K562 (cell line): Measurements from ENCODE around the gene DHPS. TPM values are rescaled to one million over a fixed set of nuclear protein-coding genes. Genes with fewer than 3 reads are reported as not detected.

ENCODE experiments used
- ADNP ChIP-seq: fragments of 200-800 bp; sonication (Bioruptor generic); IDR thresholded peaks from 2 replicates; pipeline ENCODE4 v1.6.1; 2016; ENCODE audit warnings: missing genetic modification characterization, missing compliant biosample characterization
- ARID4B ChIP-seq: sonication (generic); formaldehyde crosslinking; IDR thresholded peaks from 2 replicates; pipeline ENCODE4 v1.8.0; 2022; ENCODE audit warnings: mild to moderate bottlenecking, missing genetic modification reagents
- MTF1 ChIP-seq: fragments of 250-450 bp; sonication (Bioruptor Pico); IDR thresholded peaks from 2 replicates; pipeline ENCODE4 v1.9.0; 2021; ENCODE audit warnings: moderate library complexity, mild to moderate bottlenecking, inconsistent platforms, borderline replicate concordance
- NFE2L1 ChIP-seq: fragments of 450-650 bp; IDR thresholded peaks from 2 replicates; pipeline ENCODE4 v1.6.1; 2016; ENCODE audit warnings: missing genetic modification characterization, low read depth, mild to moderate bottlenecking, missing compliant biosample characterization, moderate library complexity, borderline replicate concordance
- NKRF ChIP-seq: fragments of 450-650 bp; IDR thresholded peaks from 2 replicates; pipeline ENCODE4 v1.6.1; 2016; ENCODE audit warnings: borderline replicate concordance
- RBBP5 ChIP-seq: fragments of 200-600 bp; sonication (generic); IDR thresholded peaks from 2 replicates; pipeline ENCODE4 v1.6.1; 2012; ENCODE audit warnings: borderline replicate concordance, mild to moderate bottlenecking, low read length, control low read depth, inconsistent platforms; ENCODE audit not compliant: insufficient read depth, poor library complexity, severe bottlenecking
- SAP30 ChIP-seq: fragments of 200-600 bp; sonication (generic); IDR thresholded peaks from 2 replicates; pipeline ENCODE4 v1.6.1; 2012; ENCODE audit warnings: borderline replicate concordance, low read depth, mild to moderate bottlenecking, moderate library complexity, low read length, control low read depth, inconsistent platforms; ENCODE audit not compliant: insufficient read depth, poor library complexity, severe bottlenecking
- SRSF3 ChIP-seq: fragments of 200-400 bp; formaldehyde crosslinking; IDR thresholded peaks from 2 replicates; pipeline ENCODE4 v1.6.1; 2016; ENCODE audit warnings: mild to moderate bottlenecking, low read length, moderate library complexity; ENCODE audit not compliant: insufficient read depth
- TSHZ1 ChIP-seq: fragments of 250-450 bp; sonication (Bioruptor Pico); IDR thresholded peaks from 2 replicates; pipeline ENCODE4 v1.4.0; 2020; ENCODE audit warnings: mild to moderate bottlenecking, moderate library complexity
- ZBTB7A ChIP-seq: IDR thresholded peaks from 2 replicates; pipeline ENCODE4 v1.6.1; 2011; ENCODE audit warnings: low read depth, mild to moderate bottlenecking, low read length, moderate library complexity, borderline replicate concordance; ENCODE audit not compliant: control insufficient read depth
- ZFP36 ChIP-seq: fragments of 150-350 bp; IDR thresholded peaks from 2 replicates; pipeline ENCODE4 v1.6.1; 2018; ENCODE audit warnings: low read length, low read depth; ENCODE audit not compliant: partially characterized antibody
- ZNF398 ChIP-seq: fragments of 250-450 bp; sonication (Bioruptor Pico); IDR thresholded peaks from 2 replicates; pipeline ENCODE4 v1.8.0; 2021; ENCODE audit warnings: moderate library complexity, mild to moderate bottlenecking, inconsistent platforms
- ZNF778 ChIP-seq: fragments of 450-650 bp; formaldehyde crosslinking; IDR thresholded peaks from 2 replicates; pipeline ENCODE4 v1.4.0; 2020; ENCODE audit warnings: mild to moderate bottlenecking, moderate library complexity
- polyA plus RNA-seq, 8 experiments: library from polyadenylated mRNA; depleted of rRNA in 4 of 8; stranded (reverse) in 5 of 8; unstranded in 3 of 8; fragments of >200 nt; fragmentation: Nextera tagmentation in 2 of 8; fragmentation: Illumina TruSeq in 1 of 8; extraction: Ambion mirVana in 2 of 8; extraction: Trizol in 1 of 8; gene quantifications; 2 replicates each; pipeline versions ENCODE4 v1.2.1 to v1.2.3, GENCODE V29; 2011 to 2014; ENCODE audit warnings: inconsistent platforms in 1 of 8, missing spikeins in 1 of 8
- total RNA-seq, 7 experiments: library from RNA; depleted of rRNA in 6 of 7; stranded (reverse); fragments of >200 nt in 6 of 7; fragmentation: Illumina TruSeq in 2 of 7; extraction: Trizol in 2 of 7; gene quantifications; 2 replicates each; pipeline versions ENCODE4 v1.2.1 to v1.2.3, GENCODE V29; 2011 to 2021; ENCODE audit warnings: low replicate concordance in 1 of 7

Gene DHPS
- total and polyA plus RNA-seq, 9 of the 15 experiments (the other 6 are each of a cell fraction or from before 2014, with no cell fraction given) = 47.1 to 110 (median 79.9) TPM

GRCh38 chr19:12666265-12667048 lies 15.2 kb downstream of the DHPS start, which contains the start of the genes MAN2B1 and WDR83 (continued):
- TF ChIP-seq TSHZ1 (CRISPR knock-in tag) = no peak
- TF ChIP-seq ZBTB7A = peak; percentile 41; the same call in 1 of the 2 replicates
- TF ChIP-seq ZNF778 (CRISPR knock-in tag) = no peak
- peak; percentile 48 for TF ChIP-seq SAP30
- TF ChIP-seq MTF1 (CRISPR knock-in tag) = no peak
- no peak for TF ChIP-seq SRSF3
- peak; percentile 46; the same call in 1 of the 2 replicates for TF ChIP-seq NKRF
- no peak for TF ChIP-seq ZNF398
- peak; percentile 70 for TF ChIP-seq RBBP5
- no peak for TF ChIP-seq ADNP
- no peak for TF ChIP-seq ARID4B
- TF ChIP-seq NFE2L1 (tag) = no peak
- no peak for TF ChIP-seq ZFP36
